ENCODE results near the gene SLC35G6. TPM values are rescaled to one million over a fixed set of nuclear protein-coding genes. Genes with fewer than 3 reads are reported as not detected.
A peak's percentile ranks its signal among the peaks of the same experiment; 100 is the strongest.

The SLC35G6 gene
- total RNA-seq, 1 experiment from 2014 or later, result not detected

GRCh38 chr17:7484067-7484918 lies 3.0 kb downstream of the SLC35G6 start, which contains the start of gene POLR2A:
POLR2A (plus strand) TSS chr17:7484366.
- DNase-seq, result peak; percentile 94
- no peaks in the 10 kb centered on the region for H3K27me3 ChIP-seq
- H3K36me3 ChIP-seq, result peaks cover 4% of the 10 kb centered on the region
- peak within 1 kb of the TSS; percentile 91 for H3K4me3 ChIP-seq
- no peaks in the 10 kb centered on the region for H3K9me3 ChIP-seq

DNA sequence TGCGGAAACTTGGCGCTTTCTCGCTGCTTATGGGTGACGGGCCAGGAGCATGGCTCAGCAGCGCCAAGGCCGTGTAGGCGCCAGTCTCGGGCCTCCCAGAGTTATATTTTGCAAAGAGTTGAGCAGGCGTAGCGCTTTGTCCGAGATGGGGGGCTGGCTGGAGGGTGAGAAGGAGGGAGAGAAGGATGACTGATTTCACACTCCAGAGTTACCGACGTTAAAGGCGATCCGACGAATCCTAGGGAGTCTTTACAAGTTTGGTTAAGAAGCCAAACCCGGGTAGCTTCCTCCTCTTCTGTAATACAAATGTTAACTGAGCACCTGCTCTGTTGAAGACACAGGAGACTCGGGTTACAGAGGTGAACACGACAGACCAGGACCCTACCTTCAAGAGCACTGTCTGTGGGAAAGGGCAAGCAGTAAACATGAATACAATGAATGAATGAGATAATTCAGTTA lies 3.7 kb downstream of the SLC35G6 start:
- peaks cover 4% of the 10 kb centered on the region for H3K36me3 ChIP-seq
- no peaks in the 10 kb centered on the region for H3K27me3 ChIP-seq

DNA sequence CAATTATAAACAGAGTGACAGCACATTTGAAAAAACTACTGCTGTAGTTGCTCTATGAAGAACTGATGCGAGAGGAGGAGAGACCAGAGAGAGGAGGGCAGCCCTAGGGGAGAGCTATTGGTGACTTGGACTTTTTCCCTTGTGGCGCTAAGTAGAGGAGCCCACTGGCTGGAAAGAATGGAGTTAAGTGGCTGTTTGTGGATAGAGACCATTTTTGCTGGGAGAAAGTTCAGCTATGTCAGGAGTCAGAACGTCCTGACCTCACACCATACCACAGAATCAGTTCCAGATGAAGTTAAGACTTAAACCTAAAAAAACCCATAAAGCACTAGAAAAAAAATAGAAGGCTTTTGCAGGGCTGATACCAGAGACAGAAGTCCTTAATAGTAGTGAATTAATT lies 4.9 kb downstream of the SLC35G6 start:
- H3K9me3 ChIP-seq, result no peaks in the 10 kb centered on the region
- DNase-seq, result no peak
- peak overlapping the region; percentile 91 for H3K4me3 ChIP-seq
- H3K27me3 ChIP-seq, result no peaks in the 10 kb centered on the region
- peaks cover 4% of the 10 kb centered on the region for H3K36me3 ChIP-seq

More for the DNA sequence above, 3.7 kb downstream of the SLC35G6 start:
- Histone ChIP-seq H3K4me3 (peak overlapping the region; percentile 91), H3K9me3 (no peaks in the 10 kb centered on the region)
- no peak for DNase-seq

DNA sequence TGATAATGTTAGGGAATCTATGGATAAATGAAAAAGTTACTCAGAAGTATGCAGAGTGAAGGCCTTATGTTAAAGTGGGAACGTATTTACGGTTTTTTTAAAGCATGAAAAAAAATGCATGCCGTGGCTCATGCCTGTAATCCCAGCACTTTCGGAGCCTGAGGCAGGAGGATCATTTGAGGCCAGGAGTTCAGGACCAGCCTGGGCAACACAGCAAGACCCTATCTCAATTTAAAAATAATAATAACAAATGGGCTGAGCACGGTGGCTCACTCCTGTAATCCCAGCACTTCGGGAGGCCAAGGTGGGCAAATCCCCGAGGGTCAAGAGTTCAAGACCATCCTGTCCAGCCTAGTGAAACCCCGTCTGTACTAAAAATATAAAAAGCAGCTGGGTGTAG lies 8.9 kb downstream of the SLC35G6 start:
- no peaks in the 10 kb centered on the region for H3K9me3 ChIP-seq
- peaks cover 5% of the 10 kb centered on the region for H3K36me3 ChIP-seq
- DNase-seq, result no peak
- H3K4me3 ChIP-seq, result no peak overlapping the region
- H3K27me3 ChIP-seq, result no peaks in the 10 kb centered on the region

GRCh38 chr17:7491583-7491982 lies 10.3 kb downstream of the SLC35G6 start:
- DNase-seq, result no peak
- no peak overlapping the region for H3K4me3 ChIP-seq
- H3K9me3 ChIP-seq, result no peaks in the 10 kb centered on the region
- H3K36me3 ChIP-seq, result peaks cover 5% of the 10 kb centered on the region
- no peaks in the 10 kb centered on the region for H3K27me3 ChIP-seq

DNA sequence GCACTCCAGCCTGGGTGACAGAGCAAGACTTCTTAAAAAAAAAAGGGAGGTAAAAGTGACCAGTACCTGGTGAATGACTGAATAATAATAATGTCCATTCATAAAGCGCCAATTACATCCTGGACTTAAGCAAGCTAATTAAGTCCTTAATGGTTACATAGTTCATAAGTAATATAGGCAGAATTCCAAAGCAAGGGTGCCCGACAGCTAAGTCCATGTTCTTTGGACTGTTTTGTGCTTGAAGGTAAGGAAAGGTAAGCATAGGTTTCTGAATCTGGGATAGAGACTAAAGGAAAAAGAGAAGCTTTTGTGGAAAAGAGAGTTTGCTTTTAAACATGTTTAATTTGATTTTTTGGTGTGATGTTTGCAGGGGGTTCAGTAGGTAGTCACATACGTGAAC lies 12.7 kb downstream of the SLC35G6 start:
- no peaks in the 10 kb centered on the region for H3K27me3 ChIP-seq
- H3K9me3 ChIP-seq, result no peaks in the 10 kb centered on the region
- H3K4me3 ChIP-seq, result no peak overlapping the region
- H3K36me3 ChIP-seq, result peaks cover 7% of the 10 kb centered on the region
- no peak for DNase-seq

DNA sequence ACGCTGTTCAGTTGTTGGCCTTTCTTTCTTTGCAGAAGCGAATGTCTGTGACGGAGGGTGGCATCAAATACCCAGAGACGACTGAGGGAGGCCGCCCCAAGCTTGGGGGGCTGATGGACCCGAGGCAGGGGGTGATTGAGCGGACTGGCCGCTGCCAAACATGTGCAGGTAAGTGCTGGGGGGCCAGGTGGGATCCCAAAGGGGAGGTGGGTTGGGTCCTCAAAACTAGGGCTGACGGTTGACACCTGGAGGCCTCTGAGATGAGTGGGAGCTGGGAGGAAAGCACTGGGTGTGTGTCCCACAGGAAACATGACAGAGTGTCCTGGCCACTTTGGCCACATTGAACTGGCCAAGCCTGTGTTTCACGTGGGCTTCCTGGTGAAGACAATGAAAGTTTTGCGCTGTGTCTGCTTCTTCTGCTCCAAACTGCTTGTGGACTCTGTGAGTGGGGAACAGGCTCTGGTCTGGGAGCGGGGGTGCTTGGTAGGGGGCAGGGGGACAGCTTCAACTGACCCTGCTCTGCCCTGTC lies 14.7 kb downstream of the SLC35G6 start:
- no peaks in the 10 kb centered on the region for H3K9me3 ChIP-seq
- no peak overlapping the region for H3K4me3 ChIP-seq
- H3K27me3 ChIP-seq, result no peaks in the 10 kb centered on the region
- DNase-seq, result no peak
- peaks cover 18% of the 10 kb centered on the region for H3K36me3 ChIP-seq

- no peak overlapping the region for H3K4me3 ChIP-seq
- peaks cover 15% of the 10 kb centered on the region for H3K36me3 ChIP-seq
- H3K27me3 ChIP-seq, result no peaks in the 10 kb centered on the region
- DNase-seq, result no peak
- H3K9me3 ChIP-seq, result no peaks in the 10 kb centered on the region
Observed at GRCh38 chr17:7496470-7497183, 15.4 kb downstream of the SLC35G6 start.

DNA sequence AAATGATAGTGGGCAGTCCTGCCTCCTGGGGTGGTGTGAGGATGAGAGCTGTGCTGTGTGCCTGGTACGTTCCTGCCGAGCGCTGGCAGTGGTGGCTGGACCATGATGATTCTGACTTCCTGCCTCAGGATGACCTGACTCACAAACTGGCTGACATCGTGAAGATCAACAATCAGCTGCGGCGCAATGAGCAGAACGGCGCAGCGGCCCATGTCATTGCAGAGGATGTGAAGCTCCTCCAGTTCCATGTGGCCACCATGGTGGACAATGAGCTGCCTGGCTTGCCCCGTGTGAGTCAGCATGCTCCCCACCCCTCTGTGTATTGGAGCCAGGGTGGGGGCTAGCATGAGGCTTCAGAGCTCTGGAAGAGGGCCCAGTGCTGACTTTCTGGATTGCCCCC lies 16.0 kb downstream of the SLC35G6 start:
- Histone ChIP-seq H3K4me3 (no peak overlapping the region), H3K36me3 (peaks cover 16% of the 10 kb centered on the region), H3K9me3 (no peaks in the 10 kb centered on the region), H3K27me3 (no peaks in the 10 kb centered on the region)
- no peak for DNase-seq

DNA sequence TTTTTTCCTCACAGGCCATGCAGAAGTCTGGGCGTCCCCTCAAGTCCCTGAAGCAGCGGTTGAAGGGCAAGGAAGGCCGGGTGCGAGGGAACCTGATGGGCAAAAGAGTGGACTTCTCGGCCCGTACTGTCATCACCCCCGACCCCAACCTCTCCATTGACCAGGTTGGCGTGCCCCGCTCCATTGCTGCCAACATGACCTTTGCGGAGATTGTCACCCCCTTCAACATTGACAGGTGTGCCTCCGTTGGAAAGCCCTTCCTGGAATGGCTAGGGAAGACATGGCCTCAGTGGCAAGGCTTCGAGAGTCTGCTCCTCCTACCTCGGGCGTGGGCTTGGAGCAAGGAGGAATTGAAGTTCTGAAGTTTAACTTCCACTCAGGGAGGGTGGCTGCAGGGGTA lies 16.4 kb downstream of the SLC35G6 start:
- H3K36me3 ChIP-seq, result peaks cover 20% of the 10 kb centered on the region
- DNase-seq, result no peak

DNA sequence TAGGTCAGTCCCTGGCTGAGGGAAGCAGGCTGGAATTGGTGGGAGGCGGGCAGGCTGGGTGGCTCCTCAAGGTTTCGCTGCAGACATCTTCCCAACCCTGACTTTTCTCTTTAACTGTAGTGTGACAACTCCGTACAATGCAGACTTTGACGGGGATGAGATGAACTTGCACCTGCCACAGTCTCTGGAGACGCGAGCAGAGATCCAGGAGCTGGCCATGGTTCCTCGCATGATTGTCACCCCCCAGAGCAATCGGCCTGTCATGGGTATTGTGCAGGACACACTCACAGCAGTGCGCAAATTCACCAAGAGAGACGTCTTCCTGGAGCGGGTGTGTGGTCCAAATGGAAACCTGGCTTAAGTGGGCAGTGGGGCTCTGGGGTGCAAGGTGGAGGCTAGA lies 17.9 kb downstream of the SLC35G6 start:
- Histone ChIP-seq H3K9me3 (no peaks in the 10 kb centered on the region), H3K4me3 (no peak overlapping the region), H3K27me3 (no peaks in the 10 kb centered on the region), H3K36me3 (peaks cover 31% of the 10 kb centered on the region)
- no peak for DNase-seq

More for the DNA sequence above, 16.4 kb downstream of the SLC35G6 start:
- Histone ChIP-seq H3K9me3 (no peaks in the 10 kb centered on the region), H3K27me3 (no peaks in the 10 kb centered on the region), H3K4me3 (no peak overlapping the region)

DNA sequence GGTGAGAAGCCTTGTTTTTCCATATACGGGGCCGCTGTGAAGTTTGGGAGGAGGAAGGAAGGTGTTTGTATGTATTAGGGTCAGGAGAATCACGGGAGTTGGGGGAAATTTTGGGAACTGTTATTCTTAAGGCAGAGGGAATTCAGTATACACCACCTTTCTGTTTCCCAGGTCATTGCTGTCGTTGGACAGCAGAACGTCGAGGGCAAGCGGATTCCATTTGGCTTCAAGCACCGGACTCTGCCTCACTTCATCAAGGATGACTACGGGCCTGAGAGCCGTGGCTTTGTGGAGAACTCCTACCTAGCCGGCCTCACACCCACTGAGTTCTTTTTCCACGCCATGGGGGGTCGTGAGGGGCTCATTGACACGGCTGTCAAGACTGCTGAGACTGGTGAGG lies 20.5 kb downstream of the SLC35G6 start:
- no peak overlapping the region for H3K4me3 ChIP-seq
- no peaks in the 10 kb centered on the region for H3K27me3 ChIP-seq
- H3K9me3 ChIP-seq, result no peaks in the 10 kb centered on the region
- peaks cover 34% of the 10 kb centered on the region for H3K36me3 ChIP-seq
- DNase-seq, result no peak

DNA sequence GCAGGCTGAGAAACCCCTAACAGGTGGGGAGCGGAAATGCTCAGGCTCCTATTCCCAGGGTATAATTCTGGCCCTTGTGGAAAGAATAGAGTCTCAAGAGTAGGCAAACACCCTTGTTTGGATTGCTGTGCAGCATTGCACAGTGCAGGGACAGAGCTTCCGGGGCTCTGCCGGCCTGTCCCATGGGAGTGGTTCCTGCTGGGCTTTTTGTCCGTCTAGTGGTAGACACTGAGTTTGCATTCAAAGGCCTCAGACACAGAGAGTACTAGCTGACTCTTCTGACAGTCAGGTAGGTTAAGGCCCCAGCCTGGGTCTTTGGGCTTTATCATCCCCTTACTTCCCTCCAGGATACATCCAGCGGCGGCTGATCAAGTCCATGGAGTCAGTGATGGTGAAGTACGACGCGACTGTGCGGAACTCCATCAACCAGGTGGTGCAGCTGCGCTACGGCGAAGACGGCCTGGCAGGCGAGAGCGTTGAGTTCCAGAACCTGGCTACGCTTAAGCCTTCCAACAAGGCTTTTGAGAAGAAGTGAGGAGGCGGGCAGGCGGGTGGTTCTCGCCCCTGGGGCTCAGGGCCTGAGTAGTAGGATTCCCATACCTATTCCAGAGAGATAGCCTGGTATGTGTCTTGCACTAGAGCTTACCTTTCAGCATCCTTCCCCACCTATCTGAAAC lies 21.1 kb downstream of the SLC35G6 start:
- Histone ChIP-seq H3K9me3 (no peaks in the 10 kb centered on the region), H3K4me3 (no peak overlapping the region), H3K36me3 (peaks cover 31% of the 10 kb centered on the region), H3K27me3 (no peaks in the 10 kb centered on the region)
- no peak for DNase-seq

DNA sequence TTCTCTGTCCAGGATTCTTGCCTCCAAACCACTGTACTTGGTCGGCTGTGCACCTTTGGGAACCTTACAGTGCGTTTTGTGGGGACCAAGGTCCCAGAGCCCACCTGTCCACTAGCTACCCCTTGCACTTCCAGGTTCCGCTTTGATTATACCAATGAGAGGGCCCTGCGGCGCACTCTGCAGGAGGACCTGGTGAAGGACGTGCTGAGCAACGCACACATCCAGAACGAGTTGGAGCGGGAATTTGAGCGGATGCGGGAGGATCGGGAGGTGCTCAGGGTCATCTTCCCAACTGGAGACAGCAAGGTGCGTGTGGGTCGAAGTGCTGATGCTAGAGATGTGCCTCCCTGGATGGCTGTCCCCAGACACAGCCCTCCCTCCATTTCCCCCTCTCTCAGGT lies 21.7 kb downstream of the SLC35G6 start:
- no peak overlapping the region for H3K4me3 ChIP-seq
- peaks cover 31% of the 10 kb centered on the region for H3K36me3 ChIP-seq
- no peaks in the 10 kb centered on the region for H3K27me3 ChIP-seq
- no peak for DNase-seq
- H3K9me3 ChIP-seq, result no peaks in the 10 kb centered on the region

DNA sequence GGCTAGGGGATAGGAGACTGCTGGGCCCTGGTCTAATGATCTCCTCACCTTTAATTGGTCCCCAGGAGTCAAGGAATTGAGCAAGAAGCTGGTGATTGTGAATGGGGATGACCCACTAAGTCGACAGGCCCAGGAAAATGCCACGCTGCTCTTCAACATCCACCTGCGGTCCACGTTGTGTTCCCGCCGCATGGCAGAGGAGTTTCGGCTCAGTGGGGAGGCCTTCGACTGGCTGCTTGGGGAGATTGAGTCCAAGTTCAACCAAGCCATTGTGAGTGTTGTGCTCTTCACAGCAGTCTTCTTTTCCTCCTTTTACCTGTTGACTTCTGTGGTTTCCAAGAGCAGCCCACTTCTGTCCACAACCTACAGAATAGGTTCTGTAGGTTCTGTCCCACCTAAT lies 22.3 kb downstream of the SLC35G6 start:
- no peak for DNase-seq
- peaks cover 33% of the 10 kb centered on the region for H3K36me3 ChIP-seq
- no peaks in the 10 kb centered on the region for H3K27me3 ChIP-seq
- H3K4me3 ChIP-seq, result no peak overlapping the region
- no peaks in the 10 kb centered on the region for H3K9me3 ChIP-seq

DNA sequence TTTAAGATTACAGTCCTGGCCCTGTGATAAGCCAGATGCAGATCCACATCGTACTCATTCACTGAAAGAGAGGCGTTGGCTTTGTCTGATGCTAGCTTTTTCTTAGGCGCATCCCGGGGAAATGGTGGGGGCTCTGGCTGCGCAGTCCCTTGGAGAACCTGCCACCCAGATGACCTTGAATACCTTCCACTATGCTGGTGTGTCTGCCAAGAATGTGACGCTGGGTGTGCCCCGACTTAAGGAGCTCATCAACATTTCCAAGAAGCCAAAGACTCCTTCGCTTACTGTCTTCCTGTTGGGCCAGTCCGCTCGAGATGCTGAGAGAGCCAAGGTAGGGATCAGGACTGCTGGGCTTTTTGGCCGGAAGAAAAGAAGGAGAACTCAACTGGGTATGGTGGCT lies 26.9 kb downstream of the SLC35G6 start:
- no peak overlapping the region for H3K4me3 ChIP-seq

GRCh38 chr17:7508846-7509245 lies 27.6 kb downstream of the SLC35G6 start:
- Histone ChIP-seq H3K27me3 (no peaks in the 10 kb centered on the region), H3K4me3 (no peak overlapping the region), H3K36me3 (peaks cover 5% of the 10 kb centered on the region), H3K9me3 (no peaks in the 10 kb centered on the region)
- no peak for DNase-seq

More for the DNA sequence above, 26.9 kb downstream of the SLC35G6 start:
- peaks cover 12% of the 10 kb centered on the region for H3K36me3 ChIP-seq
- no peaks in the 10 kb centered on the region for H3K27me3 ChIP-seq
- no peaks in the 10 kb centered on the region for H3K9me3 ChIP-seq
- no peak for DNase-seq

Data from MG63 (cell line).